Left lung (tissue), 10 donors: ENCODE measurements around the gene MANF. TPM values are rescaled to one million over a fixed set of nuclear protein-coding genes. Genes with fewer than 3 reads are reported as not detected.

Experiments
- ATAC-seq: fragments of 200-7000 bp; cut with Tn5 transposase; one replicate; pipeline ENCODE4 v1.9.1; 2020; ENCODE audit warnings: moderate library complexity
- DNase-seq, 4 donors: peaks; one replicate each; pipeline ENCODE4 v3.0.0-alpha.2; 2013 to 2020
- H3K27ac ChIP-seq, 2 donors: fragments of 200-600 bp; sonication (generic) in 1 of 2; one replicate each; pipeline versions ENCODE4 v1.5.0 to v1.8.0; 2020 to 2021
- H3K27me3 ChIP-seq, 2 donors: fragments of 200-600 bp; sonication (generic) in 1 of 2; one replicate each; pipeline versions ENCODE4 v1.5.0 to v1.8.0; 2020 to 2021
- H3K36me3 ChIP-seq, 2 donors: fragments of 200-600 bp; sonication (generic) in 1 of 2; one replicate each; pipeline versions ENCODE4 v1.5.0 to v1.8.0; 2020 to 2021
- H3K4me1 ChIP-seq, 2 donors: fragments of 200-600 bp; one replicate each; pipeline ENCODE4 v1.8.0; 2021
- H3K4me3 ChIP-seq, 2 donors: fragments of 200-600 bp; sonication (generic) in 1 of 2; one replicate each; pipeline versions ENCODE4 v1.5.0 to v1.8.0; 2020 to 2021; ENCODE audit warnings: mild to moderate bottlenecking in 1 of 2
- H3K9me3 ChIP-seq, 2 donors: fragments of 200-600 bp; sonication (generic) in 1 of 2; one replicate each; pipeline versions ENCODE4 v1.5.0 to v1.8.0; 2020 to 2021
- intact Hi-C, 2 donors: fragments of 100-400 bp; cut with DNase I; formaldehyde crosslinking; loops; one replicate each; pipeline versions ENCODE4 v1.11.2 to v1.14.2; 2022
- polyA plus RNA-seq, 6 donors: library from polyadenylated mRNA; unstranded; fragments of 120-200 nt; gene quantifications; one replicate each; pipeline ENCODE4 v1.2.1, GENCODE V29; 2013; ENCODE audit not compliant: insufficient read length in 6 of 6
- total RNA-seq, 2 donors: library from RNA; stranded (reverse); fragmentation: NEBNext Ultra II Directional; extraction: Animal tissue kit (Norgen Biotek cat#: 25700); gene quantifications; one replicate each; pipeline ENCODE4 v1.2.1, GENCODE V29; 2021
- TF ChIP-seq, protein P1 (sequence below), 2 donors: fragments of 200-600 bp; sonication (generic) in 1 of 2; IDR thresholded peaks; one replicate each; pipeline versions ENCODE4 v1.5.0 to v1.8.0; 2021; ENCODE audit warnings: antibody characterized with exemption in 2 of 2
- donor health status: DM: no; HTN: yes; CAD: no.
- donor health status: DM: no; HTN: no; CAD: no.

Gene MANF
- total and polyA plus RNA-seq, 8 donors = 87.7 to 187 (median 99.3) TPM

GRCh38 chr3:51340013-51340829 is 44.9 kb upstream of the MANF start:
- TF ChIP-seq, protein P1, sequence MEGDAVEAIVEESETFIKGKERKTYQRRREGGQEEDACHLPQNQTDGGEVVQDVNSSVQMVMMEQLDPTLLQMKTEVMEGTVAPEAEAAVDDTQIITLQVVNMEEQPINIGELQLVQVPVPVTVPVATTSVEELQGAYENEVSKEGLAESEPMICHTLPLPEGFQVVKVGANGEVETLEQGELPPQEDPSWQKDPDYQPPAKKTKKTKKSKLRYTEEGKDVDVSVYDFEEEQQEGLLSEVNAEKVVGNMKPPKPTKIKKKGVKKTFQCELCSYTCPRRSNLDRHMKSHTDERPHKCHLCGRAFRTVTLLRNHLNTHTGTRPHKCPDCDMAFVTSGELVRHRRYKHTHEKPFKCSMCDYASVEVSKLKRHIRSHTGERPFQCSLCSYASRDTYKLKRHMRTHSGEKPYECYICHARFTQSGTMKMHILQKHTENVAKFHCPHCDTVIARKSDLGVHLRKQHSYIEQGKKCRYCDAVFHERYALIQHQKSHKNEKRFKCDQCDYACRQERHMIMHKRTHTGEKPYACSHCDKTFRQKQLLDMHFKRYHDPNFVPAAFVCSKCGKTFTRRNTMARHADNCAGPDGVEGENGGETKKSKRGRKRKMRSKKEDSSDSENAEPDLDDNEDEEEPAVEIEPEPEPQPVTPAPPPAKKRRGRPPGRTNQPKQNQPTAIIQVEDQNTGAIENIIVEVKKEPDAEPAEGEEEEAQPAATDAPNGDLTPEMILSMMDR (IDR thresholded peaks at IDR 0.05) = no peak
- no peak for DNase-seq
- peak; percentile 92 for ATAC-seq
- H3K36me3 ChIP-seq = no peaks in the 10 kb centered on the region
- H3K27ac ChIP-seq = peak overlapping the region; percentile 61 to 81
- H3K4me3 ChIP-seq = no peak overlapping the region
- no peaks in the 10 kb centered on the region for H3K4me1 ChIP-seq
- H3K9me3 ChIP-seq = no peaks in the 10 kb centered on the region
- intact Hi-C loops = no loop called here
- no peaks in the 10 kb centered on the region for H3K27me3 ChIP-seq

DNA sequence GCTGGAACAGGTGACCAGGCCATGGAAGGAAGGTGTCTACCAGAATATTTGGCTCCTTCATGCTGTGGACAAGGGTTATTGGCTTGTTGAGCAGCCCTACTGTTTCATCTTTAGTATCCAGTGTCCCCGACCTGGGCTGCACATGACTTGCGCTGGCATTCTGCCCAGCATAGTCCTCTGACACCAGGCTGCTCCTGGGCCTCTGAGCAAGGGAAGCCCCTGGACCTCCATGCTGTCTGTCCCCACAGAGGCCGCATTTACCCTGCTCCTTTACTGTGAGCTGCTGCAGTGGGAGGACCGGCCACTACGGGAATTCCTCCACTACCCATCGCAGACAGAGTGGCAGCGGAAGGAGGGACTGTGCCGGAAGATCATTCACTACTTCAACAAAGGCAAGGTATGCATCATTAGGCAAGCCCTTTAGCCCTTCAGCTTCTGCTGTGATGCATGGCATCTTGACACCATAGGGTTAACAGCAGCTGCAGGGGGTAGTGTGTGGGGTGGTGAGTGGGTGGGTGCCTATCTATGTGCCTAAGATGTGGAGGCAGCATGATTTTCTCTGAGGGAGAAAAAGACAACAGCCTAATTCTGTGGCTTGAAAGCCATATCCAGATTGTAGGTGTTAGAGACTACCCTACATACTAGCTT is 44.0 kb upstream of the MANF start:
- intact Hi-C loops = no loop called here
- no peak overlapping the region for H3K4me3 ChIP-seq
- no peaks in the 10 kb centered on the region for H3K4me1 ChIP-seq
- DNase-seq (no peak), ATAC-seq (no peak)
- peak overlapping the region; percentile 61 to 81 for H3K27ac ChIP-seq
- H3K36me3 ChIP-seq = no peaks in the 10 kb centered on the region
- TF ChIP-seq, protein P1 (IDR thresholded peaks at IDR 0.05) = no peak
- no peaks in the 10 kb centered on the region for H3K27me3 ChIP-seq
- H3K9me3 ChIP-seq = no peaks in the 10 kb centered on the region

- intact Hi-C loops = no loop called here
- H3K4me1 ChIP-seq = no peaks in the 10 kb centered on the region
- no peaks in the 10 kb centered on the region for H3K36me3 ChIP-seq
- ATAC-seq = peak; percentile 51
- TF ChIP-seq, protein P1 (IDR thresholded peaks at IDR 0.05) = no peak
- H3K27ac ChIP-seq = no peak overlapping the region
- peaks cover 0 to 4% of the 10 kb centered on the region in 2 donors for H3K9me3 ChIP-seq
- H3K4me3 ChIP-seq = no peak overlapping the region
- no peaks in the 10 kb centered on the region for H3K27me3 ChIP-seq
- DNase-seq = peak in 1 of 4 donors; percentile 40
Observed at GRCh38 chr3:51343918-51344687, 41.0 kb upstream of the MANF start.

GRCh38 chr3:51350751-51351150 is 34.3 kb upstream of the MANF start:
- Histone ChIP-seq H3K27me3 (no peaks in the 10 kb centered on the region), H3K9me3 (peaks cover 0 to 4% of the 10 kb centered on the region in 2 donors), H3K4me3 (no peak overlapping the region), H3K36me3 (no peaks in the 10 kb centered on the region), H3K27ac (no peak overlapping the region), H3K4me1 (no peaks in the 10 kb centered on the region)
- ATAC-seq = no peak
- TF ChIP-seq, protein P1 (IDR thresholded peaks at IDR 0.05) = no peak
- no peak for DNase-seq
- intact Hi-C loops = no loop called here

- H3K27me3 ChIP-seq = no peaks in the 10 kb centered on the region
- H3K9me3 ChIP-seq = no peaks in the 10 kb centered on the region
- TF ChIP-seq, protein P1 (IDR thresholded peaks at IDR 0.05) = no peak
- intact Hi-C loops = no loop called here
- ATAC-seq (no peak), DNase-seq (no peak)
- no peaks in the 10 kb centered on the region for H3K36me3 ChIP-seq
- H3K27ac ChIP-seq = no peak overlapping the region
- no peaks in the 10 kb centered on the region for H3K4me1 ChIP-seq
- H3K4me3 ChIP-seq = no peak overlapping the region
Observed at GRCh38 chr3:51353131-51353530, 32.0 kb upstream of the MANF start.
